ENCODE results near the gene SLC47A2.
A peak's percentile ranks its signal among the peaks of the same experiment; 100 is the strongest.

Gene SLC47A2

DNA sequence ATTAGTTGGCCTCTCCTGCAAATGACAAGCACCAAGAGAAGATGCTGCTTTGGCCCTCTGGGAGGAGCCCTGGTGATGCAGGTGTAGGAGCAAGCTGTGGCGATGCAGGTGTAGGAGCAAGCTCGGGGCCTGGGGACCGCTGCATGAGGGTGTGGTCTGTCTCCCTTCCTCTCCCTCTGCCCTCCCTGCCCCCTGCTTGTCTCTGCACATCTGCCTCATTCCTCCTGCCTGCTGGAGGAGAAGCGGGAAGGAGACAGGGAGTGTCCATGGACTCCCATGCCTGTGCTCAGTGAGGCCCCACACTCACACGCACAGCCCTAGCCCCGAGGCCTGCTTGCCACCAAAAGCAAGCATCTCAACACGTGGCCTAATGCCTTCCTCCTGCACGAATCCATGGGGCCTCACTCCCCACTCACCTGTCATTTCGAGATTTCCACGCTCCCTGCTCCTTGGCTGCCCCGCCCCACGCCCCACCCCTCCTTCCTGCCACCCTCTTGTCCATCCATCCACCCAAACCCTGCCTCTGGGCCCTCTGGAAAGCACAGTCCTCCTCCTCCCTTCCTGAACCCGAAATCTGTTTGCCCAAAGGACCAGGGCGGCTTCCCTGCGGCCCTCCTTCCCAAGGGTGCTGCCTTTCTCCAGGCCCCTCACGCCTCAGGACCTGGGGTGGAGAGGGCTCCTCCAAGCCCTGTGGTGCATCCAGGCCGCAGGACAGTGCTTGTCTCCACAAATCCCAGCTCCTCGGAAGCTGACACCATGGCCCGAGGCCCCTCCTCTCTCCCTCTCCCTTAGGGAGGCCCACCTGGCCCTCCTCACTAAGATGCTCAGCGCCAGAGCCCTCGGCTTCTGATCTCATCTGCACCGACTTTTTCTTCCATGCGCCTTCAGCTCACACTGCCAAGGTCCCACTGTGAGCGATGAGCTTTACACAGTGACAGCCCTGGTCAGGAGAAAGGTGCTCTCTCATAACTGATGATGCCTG is 43.5 kb upstream of the SLC47A2 start:
- in situ Hi-C loops (cut with MboI; ENCODE audit: low sequenced_read_pairs, unreplicated experiment) = loop anchor here (5.0 to 10.0 kb wide), 2 partner anchors 243 to 395 kb away; partner anchors contain the start of gene B9D1
- TF ChIP-seq, protein P1, sequence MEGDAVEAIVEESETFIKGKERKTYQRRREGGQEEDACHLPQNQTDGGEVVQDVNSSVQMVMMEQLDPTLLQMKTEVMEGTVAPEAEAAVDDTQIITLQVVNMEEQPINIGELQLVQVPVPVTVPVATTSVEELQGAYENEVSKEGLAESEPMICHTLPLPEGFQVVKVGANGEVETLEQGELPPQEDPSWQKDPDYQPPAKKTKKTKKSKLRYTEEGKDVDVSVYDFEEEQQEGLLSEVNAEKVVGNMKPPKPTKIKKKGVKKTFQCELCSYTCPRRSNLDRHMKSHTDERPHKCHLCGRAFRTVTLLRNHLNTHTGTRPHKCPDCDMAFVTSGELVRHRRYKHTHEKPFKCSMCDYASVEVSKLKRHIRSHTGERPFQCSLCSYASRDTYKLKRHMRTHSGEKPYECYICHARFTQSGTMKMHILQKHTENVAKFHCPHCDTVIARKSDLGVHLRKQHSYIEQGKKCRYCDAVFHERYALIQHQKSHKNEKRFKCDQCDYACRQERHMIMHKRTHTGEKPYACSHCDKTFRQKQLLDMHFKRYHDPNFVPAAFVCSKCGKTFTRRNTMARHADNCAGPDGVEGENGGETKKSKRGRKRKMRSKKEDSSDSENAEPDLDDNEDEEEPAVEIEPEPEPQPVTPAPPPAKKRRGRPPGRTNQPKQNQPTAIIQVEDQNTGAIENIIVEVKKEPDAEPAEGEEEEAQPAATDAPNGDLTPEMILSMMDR (IDR thresholded peaks at IDR 0.05; ENCODE audit: borderline replicate concordance, control extremely low read depth, extremely low read depth, insufficient read depth, missing control alignments) = no peak

DNA sequence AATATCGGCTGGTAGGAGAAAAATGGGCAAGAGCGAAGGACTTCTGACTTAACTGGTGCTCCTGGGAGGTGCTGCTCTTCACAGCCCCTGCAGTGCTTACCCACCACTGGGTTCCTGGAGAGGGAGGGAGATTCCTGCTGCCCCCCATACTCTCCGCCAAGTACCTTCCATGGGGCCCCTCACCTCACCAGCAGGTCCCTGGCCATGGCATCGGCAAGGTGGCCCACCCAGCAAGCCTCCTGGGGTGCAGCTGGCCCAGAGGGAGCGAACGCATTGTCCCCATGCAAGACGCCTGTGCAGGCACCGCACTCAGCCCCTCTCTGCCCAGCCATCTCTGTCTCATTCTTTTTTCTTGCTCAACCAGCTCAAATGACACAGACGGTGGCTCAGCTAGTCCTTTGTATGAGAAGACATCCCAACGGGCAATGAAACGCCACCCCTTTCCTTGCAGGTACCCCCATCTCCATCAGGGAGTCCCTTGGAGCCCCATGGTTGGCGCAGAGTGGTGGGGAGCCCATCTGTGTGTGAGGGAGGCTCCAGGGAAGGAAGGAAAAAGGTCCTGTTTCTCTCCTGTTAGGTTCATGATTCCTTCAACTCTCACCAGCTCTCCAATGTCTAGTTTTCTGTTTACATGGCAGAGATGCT is 41.3 kb upstream of the SLC47A2 start:
- no peak for DNase-seq (ENCODE audit: low spot score)
- in situ Hi-C loops (cut with MboI; ENCODE audit: low sequenced_read_pairs, unreplicated experiment) = no loop called here
- TF ChIP-seq, protein P1 (IDR thresholded peaks at IDR 0.05; ENCODE audit: borderline replicate concordance, control extremely low read depth, extremely low read depth, insufficient read depth, missing control alignments) = no peak

More for the DNA sequence above, 43.5 kb upstream of the SLC47A2 start:
- DNase-seq (ENCODE audit: low spot score) = no peak

DNA sequence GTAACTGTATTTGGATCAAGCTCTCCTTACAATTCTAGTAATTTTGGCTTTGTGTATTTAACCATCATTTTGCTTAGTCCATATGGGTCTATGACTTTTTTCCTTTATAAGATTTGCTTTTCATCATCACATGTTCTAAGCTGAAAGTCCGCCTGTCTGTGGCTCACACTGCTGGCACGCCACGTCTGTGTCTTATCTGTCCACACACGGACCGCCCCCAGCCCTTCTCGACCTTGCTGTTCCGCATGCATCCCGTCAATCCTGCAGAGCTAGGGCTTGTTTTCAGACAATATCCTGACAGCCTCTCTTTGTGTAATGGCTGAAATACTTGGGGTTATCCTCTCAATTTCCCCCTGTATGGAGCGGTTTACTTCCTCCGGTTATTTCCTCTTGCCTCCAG is 40.2 kb upstream of the SLC47A2 start:
- in situ Hi-C loops (cut with MboI; ENCODE audit: low sequenced_read_pairs, unreplicated experiment) = no loop called here
- no peak for DNase-seq (ENCODE audit: low spot score)

DNA sequence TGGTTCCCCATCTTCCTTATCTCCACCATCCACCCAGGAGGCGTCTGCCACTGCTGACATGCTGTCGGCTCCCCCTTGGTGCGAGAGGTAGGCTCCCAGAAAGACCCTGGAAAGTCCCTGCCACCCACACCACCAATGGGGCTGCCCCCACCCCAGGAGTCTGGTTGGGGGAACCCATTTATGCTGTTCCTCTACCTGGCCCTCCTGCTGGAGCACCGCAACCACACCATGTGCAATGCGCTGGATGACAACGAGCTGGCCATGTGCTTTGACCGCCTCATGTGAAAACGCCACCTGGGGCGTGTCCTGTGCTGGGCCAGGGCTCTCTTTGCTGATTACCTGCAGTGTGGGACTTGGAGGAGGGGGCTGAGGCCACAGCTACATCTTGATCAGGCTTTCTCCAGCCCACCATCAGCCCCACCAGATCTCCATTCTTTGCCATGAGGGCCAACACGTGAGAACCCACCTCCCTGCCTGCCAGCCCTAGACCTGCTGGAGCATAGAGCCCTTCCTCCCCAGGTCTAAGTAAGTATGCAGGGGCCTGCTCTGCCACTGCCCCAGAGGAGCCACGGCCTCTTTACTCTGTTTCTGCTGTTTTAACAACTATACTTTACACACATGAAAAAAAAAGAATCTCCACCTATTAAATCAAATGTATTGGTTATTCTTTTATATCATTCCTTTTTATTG is 39.6 kb upstream of the SLC47A2 start:
- TF ChIP-seq, protein P1 (IDR thresholded peaks at IDR 0.05; ENCODE audit: borderline replicate concordance, control extremely low read depth, extremely low read depth, insufficient read depth, missing control alignments) = no peak
- DNase-seq (ENCODE audit: low spot score) = peak; percentile 83
- in situ Hi-C loops (cut with MboI; ENCODE audit: low sequenced_read_pairs, unreplicated experiment) = no loop called here

More for the DNA sequence above, 40.2 kb upstream of the SLC47A2 start:
- TF ChIP-seq, protein P1 (IDR thresholded peaks at IDR 0.05; ENCODE audit: borderline replicate concordance, control extremely low read depth, extremely low read depth, insufficient read depth, missing control alignments) = no peak

DNA sequence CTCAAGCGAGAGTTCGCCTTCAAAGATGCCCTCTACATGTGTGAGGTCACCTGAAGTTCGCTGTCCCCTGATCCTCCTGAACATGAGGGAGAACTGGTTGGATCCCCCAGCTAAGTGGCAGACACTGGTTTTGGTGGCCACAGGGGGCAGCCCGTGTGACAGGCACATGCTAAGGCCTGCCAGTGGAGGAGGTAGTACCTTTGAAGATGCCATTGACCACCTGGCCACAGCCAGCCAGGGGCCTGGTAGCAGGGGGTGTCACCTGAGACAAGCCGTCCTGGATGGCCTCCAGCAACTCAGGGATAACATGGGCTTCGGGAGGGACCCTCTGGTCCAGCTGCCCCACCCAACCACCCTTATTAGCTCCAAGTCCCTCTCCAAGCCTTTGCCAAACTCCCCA is 39.0 kb upstream of the SLC47A2 start:
- in situ Hi-C loops (cut with MboI; ENCODE audit: low sequenced_read_pairs, unreplicated experiment) = no loop called here
- DNase-seq (ENCODE audit: low spot score) = no peak
- TF ChIP-seq, protein P1 (IDR thresholded peaks at IDR 0.05; ENCODE audit: borderline replicate concordance, control extremely low read depth, extremely low read depth, insufficient read depth, missing control alignments) = no peak

Measured in GM13976 (cell line).